Smooth muscle cell (in vitro differentiated cells): Measurements from ENCODE around the gene PCNX3. TPM values are rescaled to one million over a fixed set of nuclear protein-coding genes. Genes with fewer than 3 reads are reported as not detected.
"Not testable (repeated sequence)": the region's sequence is repeated elsewhere in the genome, so short reads cannot be mapped to it uniquely, and the experiment has no call there.

Experiments
- DNase-seq: peaks from one replicate; lab custom pipeline; 2025; ENCODE audit not compliant: unreplicated experiment; lab: John Stamatoyannopoulos, UW
- H2AFZ ChIP-seq: fragments of 200-600 bp; sonication (generic); 2 replicates; pipeline ENCODE4 v1.6.0; 2016; ENCODE audit warnings: antibody characterized with exemption, low read depth, mild to moderate bottlenecking
- H3F3A ChIP-seq: fragments of 200-600 bp; sonication (generic); 2 replicates; pipeline ENCODE4 v1.6.0; 2017; ENCODE audit warnings: antibody characterized with exemption, low read depth
- H3K27ac ChIP-seq: fragments of 200-600 bp; sonication (generic); 2 replicates; pipeline ENCODE4 v1.5.1; 2016; ENCODE audit warnings: low read depth, mild to moderate bottlenecking
- H3K27me3 ChIP-seq: fragments of 200-600 bp; sonication (generic); 2 replicates; pipeline ENCODE4 v1.6.1; 2016; ENCODE audit warnings: low read depth, mild to moderate bottlenecking
- H3K36me3 ChIP-seq: fragments of 200-600 bp; sonication (generic); 2 replicates; pipeline ENCODE4 v1.5.1; 2016; ENCODE audit warnings: low read depth
- H3K4me1 ChIP-seq: fragments of 200-600 bp; sonication (generic); 2 replicates; pipeline ENCODE4 v1.5.1; 2016; ENCODE audit warnings: low read depth
- H3K4me2 ChIP-seq: fragments of 200-600 bp; sonication (generic); 2 replicates; pipeline ENCODE4 v1.6.0; 2016; ENCODE audit warnings: mild to moderate bottlenecking
- H3K4me3 ChIP-seq: fragments of 200-600 bp; sonication (generic); 2 replicates; pipeline ENCODE4 v1.5.1; 2016; ENCODE audit warnings: mild to moderate bottlenecking
- H3K79me2 ChIP-seq: fragments of 200-600 bp; sonication (generic); 2 replicates; pipeline ENCODE4 v1.6.0; 2016; ENCODE audit warnings: low read depth, mild to moderate bottlenecking
- H3K9ac ChIP-seq: fragments of 200-600 bp; sonication (generic); 2 replicates; pipeline ENCODE4 v1.6.0; 2016; ENCODE audit warnings: low read depth
- H3K9me3 ChIP-seq: fragments of 200-600 bp; sonication (generic); replicated peaks from 2 replicates; pipeline ENCODE4 v1.5.1; 2016; ENCODE audit warnings: low read depth
- H4K20me1 ChIP-seq: fragments of 200-600 bp; sonication (generic); 2 replicates; pipeline ENCODE4 v1.6.0; 2016; ENCODE audit warnings: low read depth
- CTCF ChIP-seq: fragments of 200-600 bp; sonication (generic); IDR thresholded peaks from 2 replicates; pipeline ENCODE4 v1.5.1; 2017; ENCODE audit warnings: borderline replicate concordance, mild to moderate bottlenecking, antibody characterized with exemption; ENCODE audit not compliant: insufficient read depth, poor library complexity, severe bottlenecking
- WGBS: methylation state at CpG from one replicate; pipeline ENCODE4 v1.1.7; 2016; ENCODE audit warnings: low lambda C conversion rate; 5-methylcytosine and 5-hydroxymethylcytosine counted together
- polyA plus RNA-seq: library from polyadenylated mRNA; unstranded; fragments of >200 nt; fragmentation: Nextera tagmentation; extraction: Ambion mirVana; gene quantifications from 2 replicates; pipeline ENCODE4 v1.2.1, GENCODE V29; 2016
- total RNA-seq: library from RNA; depleted of rRNA; stranded (reverse); fragments of >200 nt; gene quantifications from 2 replicates; pipeline ENCODE4 v1.2.3, GENCODE V29; 2014

The PCNX3 gene
- total and polyA plus RNA-seq, 2 experiments from 2014 or later = 17.5 to 18.3 TPM

- no peaks in the 10 kb centered on the region for H3K27me3 ChIP-seq
- no peaks in the 10 kb centered on the region for H3K79me2 ChIP-seq
- H3F3A ChIP-seq = no peaks in the 10 kb centered on the region
- no peak overlapping the region for H3K9ac ChIP-seq
- no peaks in the 10 kb centered on the region for H3K4me1 ChIP-seq
- TF ChIP-seq CTCF = no peak
- H3K4me2 ChIP-seq = no peak overlapping the region
- H3K27ac ChIP-seq = no peak overlapping the region
- no peak overlapping the region for H3K4me3 ChIP-seq
- no peaks in the 10 kb centered on the region for H3K36me3 ChIP-seq
- H3K9me3 ChIP-seq = no peaks in the 10 kb centered on the region
- no peak overlapping the region for H2AFZ ChIP-seq
- no peaks in the 10 kb centered on the region for H4K20me1 ChIP-seq
- no peak for DNase-seq
These were observed 56.7 kb downstream of the PCNX3 start for GRCh38 chr11:65672180-65672860.

GRCh38 chr11:65672982-65673381 is 57.4 kb downstream of the PCNX3 start:
- Histone ChIP-seq H3K4me3 (no peak overlapping the region), H4K20me1 (no peaks in the 10 kb centered on the region), H3K9ac (no peak overlapping the region), H2AFZ (no peak overlapping the region), H3K36me3 (no peaks in the 10 kb centered on the region), H3K4me2 (no peak overlapping the region), H3F3A (no peaks in the 10 kb centered on the region), H3K27ac (no peak overlapping the region), H3K27me3 (no peaks in the 10 kb centered on the region), H3K79me2 (no peaks in the 10 kb centered on the region), H3K4me1 (no peaks in the 10 kb centered on the region), H3K9me3 (no peaks in the 10 kb centered on the region)
- no peak for DNase-seq
- no peak for TF ChIP-seq CTCF
- WGBS = 87% methylated on average over 2 of the region's 2 CpGs

GRCh38 chr11:65680192-65680743 is 64.7 kb downstream of the PCNX3 start:
- no peaks in the 10 kb centered on the region for H3K79me2 ChIP-seq
- no peaks in the 10 kb centered on the region for H3K36me3 ChIP-seq
- no peak overlapping the region for H3K4me2 ChIP-seq
- no peaks in the 10 kb centered on the region for H3F3A ChIP-seq
- DNase-seq = no peak
- TF ChIP-seq CTCF = no peak
- no peak overlapping the region for H2AFZ ChIP-seq
- H4K20me1 ChIP-seq = no peaks in the 10 kb centered on the region
- no peak overlapping the region for H3K27ac ChIP-seq
- WGBS = 90% methylated on average over 5 of the region's 5 CpGs
- peaks cover 3% of the 10 kb centered on the region for H3K27me3 ChIP-seq
- H3K9me3 ChIP-seq = no peaks in the 10 kb centered on the region
- H3K4me1 ChIP-seq = no peaks in the 10 kb centered on the region
- H3K9ac ChIP-seq = no peak overlapping the region
- no peak overlapping the region for H3K4me3 ChIP-seq

DNA sequence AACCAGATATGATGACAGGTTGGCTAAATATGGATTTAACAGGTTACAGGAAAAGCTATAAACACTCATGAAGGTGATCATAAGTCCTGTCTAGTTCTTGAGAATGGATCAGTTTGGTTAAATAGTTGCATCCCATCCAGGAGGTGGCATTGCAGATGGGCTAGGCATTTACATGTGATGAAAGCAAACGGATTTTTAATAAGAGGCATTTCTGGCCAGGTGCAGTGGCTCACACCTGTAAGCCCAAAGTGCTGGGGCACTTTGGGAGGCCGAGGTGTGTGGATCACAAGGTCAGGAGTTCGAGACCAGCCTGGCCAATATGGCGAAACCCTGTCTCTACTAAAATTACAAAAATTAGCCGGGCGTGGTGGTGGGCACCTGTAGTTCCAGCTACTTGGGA is 67.9 kb downstream of the PCNX3 start:
- 89% methylated on average over 6 of the region's 6 CpGs for WGBS
- DNase-seq, H3K79me2 ChIP-seq: not testable (repeated sequence)

More for the DNA sequence above, 67.9 kb downstream of the PCNX3 start:
- not testable (repeated sequence) for H3K4me2 ChIP-seq, H3K27me3 ChIP-seq, H3K9ac ChIP-seq, H3K4me3 ChIP-seq, H3K9me3 ChIP-seq, H2AFZ ChIP-seq, H3F3A ChIP-seq, H3K36me3 ChIP-seq, H3K27ac ChIP-seq, H4K20me1 ChIP-seq, H3K4me1 ChIP-seq
